SK-N-SH (cell line): ENCODE measurements around the gene CALCOCO2. TPM values are rescaled to one million over a fixed set of nuclear protein-coding genes. Genes with fewer than 3 reads are reported as not detected.
"Not testable (repeated sequence)": the region's sequence is repeated elsewhere in the genome, so short reads cannot be mapped to it uniquely, and the experiment has no call there.

ENCODE experiments used
- CTCF ChIA-PET: fragments of 300-600, 350-600 bp; formaldehyde crosslinking; extraction: SDS; loops from one replicate; lab custom pipeline; 2021; lab: Yijun Ruan, JAX
- POLR2A ChIA-PET: fragments of 350-600 bp; sonication (Branson Sonifier 250); formaldehyde crosslinking; extraction: SDS; loops from one replicate; lab custom pipeline; 2020; ENCODE audit warnings: antibody characterized with exemption, inconsistent platforms; lab: Yijun Ruan, JAX
- DNase-seq: peaks from one replicate; pipeline ENCODE4 v3.0.0; 2012
- H2AFZ ChIP-seq: fragments of 200-600 bp; sonication (generic); 2 replicates; pipeline ENCODE4 v1.8.1; 2016; ENCODE audit warnings: antibody characterized with exemption, mild to moderate bottlenecking, low read depth
- H3F3A ChIP-seq: fragments of 200-600 bp; sonication (generic); replicated peaks from 2 replicates; pipeline ENCODE3; 2016; ENCODE audit warnings: antibody characterized with exemption, mild to moderate bottlenecking; ENCODE audit not compliant: insufficient read depth
- H3K27ac ChIP-seq, 2 experiments: fragments of 200-500 bp in 1 of 2; fragments of 200-600 bp in 1 of 2; sonication (Bioruptor generic) in 1 of 2; sonication (generic), shearing (Covaris generic) in 1 of 2; 2 replicates each; pipeline versions ENCODE4 v1.5.1 to v1.6.1; 2014 to 2016; ENCODE audit warnings: low read depth in 2 of 2, inconsistent platforms in 1 of 2, low read length in 1 of 2, mild to moderate bottlenecking in 1 of 2, mixed read lengths in 1 of 2
- H3K27me3 ChIP-seq: fragments of 200-600 bp; sonication (generic), shearing (Covaris generic); 2 replicates; pipeline ENCODE4 v1.6.1; 2016; ENCODE audit warnings: mixed run types; ENCODE audit not compliant: insufficient read depth
- H3K36me3 ChIP-seq, 2 experiments: fragments of 200-500 bp in 1 of 2; fragments of 200-600 bp in 1 of 2; sonication (Bioruptor generic) in 1 of 2; sonication (generic) in 1 of 2; replicated peaks in 1 of 2; 2 replicates each; pipeline versions ENCODE3 to v1.5.1; 2014 to 2016; ENCODE audit warnings: low read length in 1 of 2, mild to moderate bottlenecking in 1 of 2; ENCODE audit not compliant: insufficient read depth in 2 of 2, control insufficient read depth in 1 of 2
- H3K4me1 ChIP-seq, 2 experiments: fragments of 200-500 bp in 1 of 2; fragments of 200-600 bp in 1 of 2; sonication (Bioruptor generic) in 1 of 2; sonication (generic), shearing (Covaris generic) in 1 of 2; 2 replicates each; pipeline versions ENCODE4 v1.5.1 to v1.6.1; 2014 to 2016; ENCODE audit warnings: low read depth in 1 of 2, low read length in 1 of 2, mixed run types in 1 of 2; ENCODE audit not compliant: insufficient read depth in 2 of 2, control insufficient read depth in 1 of 2
- H3K4me2 ChIP-seq: fragments of 200-600 bp; sonication (generic), shearing (Covaris generic); 2 replicates; pipeline ENCODE4 v1.6.1; 2017; ENCODE audit warnings: mixed run types
- H3K4me3 ChIP-seq, 2 experiments: fragments of 200-500 bp in 1 of 2; fragments of 200-600 bp in 1 of 2; sonication (Bioruptor generic) in 1 of 2; sonication (generic), shearing (Covaris generic) in 1 of 2; 2 replicates each; pipeline versions ENCODE4 v1.5.1 to v1.8.1; 2014 to 2016; ENCODE audit warnings: low read depth in 2 of 2, inconsistent platforms in 1 of 2, low read length in 1 of 2, mild to moderate bottlenecking in 1 of 2, mixed read lengths in 1 of 2, moderate library complexity in 1 of 2
- H3K79me2 ChIP-seq: fragments of 200-600 bp; sonication (generic); 2 replicates; pipeline ENCODE4 v1.8.1; 2017; ENCODE audit warnings: mild to moderate bottlenecking; ENCODE audit not compliant: insufficient read depth
- H3K9ac ChIP-seq: fragments of 200-600 bp; sonication (generic); 2 replicates; pipeline ENCODE4 v1.6.1; 2017; ENCODE audit warnings: mixed run types
- H3K9me2 ChIP-seq: fragments of 200-600 bp; sonication (generic); 2 replicates; pipeline ENCODE4 v1.6.1; 2017; ENCODE audit warnings: mixed run types
- H3K9me3 ChIP-seq: fragments of 200-600 bp; sonication (generic); 2 replicates; pipeline ENCODE4 v1.6.1; 2017; ENCODE audit warnings: mixed run types, mild to moderate bottlenecking, moderate library complexity
- H4K20me1 ChIP-seq: fragments of 200-600 bp; sonication (generic); 2 replicates; pipeline ENCODE4 v1.6.1; 2017; ENCODE audit warnings: mild to moderate bottlenecking, mixed run types; ENCODE audit not compliant: insufficient read depth
- CHD2 ChIP-seq: fragments of 150-350 bp; IDR thresholded peaks from 2 replicates; pipeline ENCODE4 v1.6.1; 2018; ENCODE audit warnings: low read length; ENCODE audit not compliant: partially characterized antibody
- MXI1 ChIP-seq: IDR thresholded peaks from 2 replicates; pipeline ENCODE4 v1.6.1; 2012; ENCODE audit warnings: mild to moderate bottlenecking, low read depth, low read length, improper control_type of control experiment
- NFIC ChIP-seq: IDR thresholded peaks from 2 replicates; pipeline ENCODE4 v1.4.0; 2012; ENCODE audit warnings: borderline replicate concordance
- NRF1 ChIP-seq: IDR thresholded peaks from 2 replicates; pipeline ENCODE4 v1.6.1; 2012; ENCODE audit warnings: low read depth, mild to moderate bottlenecking, low read length
- PBX3 ChIP-seq: IDR thresholded peaks from 2 replicates; pipeline ENCODE4; 2012
- POLR2AphosphoS5 ChIP-seq: IDR thresholded peaks from 2 replicates; pipeline ENCODE4 v1.6.1; 2012; ENCODE audit warnings: low read depth, low read length
- RCOR1 ChIP-seq: fragments of 150-350 bp; IDR thresholded peaks from 2 replicates; pipeline ENCODE4 v1.6.1; 2017; ENCODE audit warnings: antibody characterized with exemption, low read length
- RXRA ChIP-seq: IDR thresholded peaks from 2 replicates; pipeline ENCODE4 v1.4.0; 2012; ENCODE audit warnings: low read depth, mild to moderate bottlenecking, borderline replicate concordance
- SMC3 ChIP-seq: IDR thresholded peaks from 2 replicates; pipeline ENCODE4 v1.6.1; 2012; ENCODE audit warnings: low read depth, low read length, improper control_type of control experiment
- TCF12 ChIP-seq: IDR thresholded peaks from 2 replicates; pipeline ENCODE4 v1.4.0; 2012
- YY1 ChIP-seq: IDR thresholded peaks from 2 replicates; pipeline ENCODE4 v1.4.0; 2012; ENCODE audit warnings: low read depth, mild to moderate bottlenecking
- ZBTB33 ChIP-seq: IDR thresholded peaks from 2 replicates; pipeline ENCODE4 v1.4.0; 2012; ENCODE audit warnings: low read depth, borderline replicate concordance
- WGBS: methylation state at CpG from one replicate; pipeline ENCODE4 v1.1.6; 2017; ENCODE audit warnings: low lambda C conversion rate; 5-methylcytosine and 5-hydroxymethylcytosine counted together
- polyA plus RNA-seq, 3 experiments: library from polyadenylated mRNA; depleted of rRNA; stranded (reverse); fragments of >200 nt; gene quantifications; 2 replicates each; pipeline ENCODE4 v1.2.3, GENCODE V29; 2012

CALCOCO2 gene
- polyA plus RNA-seq, 1 of the 3 experiments (the other 2 are of a cell fraction) = 49.9 TPM

- 10% methylated on average over 8 of the region's 8 CpGs for WGBS
- peaks cover 6% of the 10 kb centered on the region for H3F3A ChIP-seq
These were observed 681 bp downstream of the CALCOCO2 start for GRCh38 chr17:48831549-48831883.

GRCh38 chr17:48834973-48835372, 4.1 kb downstream of the CALCOCO2 start:
- Histone ChIP-seq H3K4me3 (no peak overlapping the region), H3K9ac (no peak overlapping the region), H3K27ac (no peak overlapping the region), H3F3A (no peaks in the 10 kb centered on the region), H2AFZ (no peak overlapping the region), H3K36me3 (no peaks in the 10 kb centered on the region), H3K4me2 (no peak overlapping the region), H3K27me3 (no peaks in the 10 kb centered on the region), H3K9me2 (no peaks in the 10 kb centered on the region), H3K79me2 (peaks cover 83% of the 10 kb centered on the region), H3K9me3 (no peaks in the 10 kb centered on the region), H3K4me1 (peaks cover under 1 to 3% of the 10 kb centered on the region in 2 experiments; a peak in 3 of 4 replicates), H4K20me1 (peaks cover 13% of the 10 kb centered on the region; the same call in 1 of the 2 replicates)
- POLR2A ChIA-PET = no interaction called here
- no peak for DNase-seq
- CTCF ChIA-PET = interaction anchor here (0.6 to 4.0 kb wide), 9 partner anchors 12 to 198 kb away, joined by 3 to 32 read pairs (median 5); no protein-coding TSS in a partner anchor
- WGBS = 76% methylated on average over 2 of the region's 2 CpGs
- TF ChIP-seq RXRA (no peak), POLR2AphosphoS5 (no peak), NFIC (no peak)

More at GRCh38 chr17:48831549-48831883, 681 bp downstream of the CALCOCO2 start:
- no peaks in the 10 kb centered on the region for H3K27me3 ChIP-seq
- no peaks in the 10 kb centered on the region for H3K9me2 ChIP-seq
- H3K36me3 ChIP-seq = no peaks in the 10 kb centered on the region
- H4K20me1 ChIP-seq = peaks cover 7% of the 10 kb centered on the region; the same call in 1 of the 2 replicates
- no peak for TF ChIP-seq RCOR1
- TF ChIP-seq CHD2 = no peak
- no peak for TF ChIP-seq TCF12
- no peak for TF ChIP-seq PBX3
- no peak for TF ChIP-seq YY1
- TF ChIP-seq NRF1 = no peak
- H2AFZ ChIP-seq = peak overlapping the region; percentile 90; the same call in 1 of the 2 replicates
- POLR2A ChIA-PET = interaction anchor here (0.9 kb wide), 1 partner anchor 61 kb away, joined by 3 read pairs; the partner anchor contains the start of gene ATP5MC1
- H3K4me2 ChIP-seq = peak overlapping the region; percentile 81
- peak overlapping the region; percentile 74 to 98 for H3K4me3 ChIP-seq
- H3K9ac ChIP-seq = peak overlapping the region; percentile 78
- DNase-seq = no peak
- no peaks in the 10 kb centered on the region for H3K9me3 ChIP-seq
- H3K79me2 ChIP-seq = peaks cover 50% of the 10 kb centered on the region
- H3K4me1 ChIP-seq = peaks cover 3 to 7% of the 10 kb centered on the region in 2 experiments; a peak in 3 of 4 replicates
- peak overlapping the region in 1 of 2 experiments; percentile 71; a peak in 2 of 4 replicates for H3K27ac ChIP-seq
- CTCF ChIA-PET = interaction anchor here (0.7 to 3.7 kb wide), 8 partner anchors 10 to 153 kb away, joined by 3 to 34 read pairs (median 4); no protein-coding TSS in a partner anchor

GRCh38 chr17:48835971-48836370, 5.1 kb downstream of the CALCOCO2 start:
- H3K4me1 ChIP-seq = peaks cover 3 to 11% of the 10 kb centered on the region in 2 experiments; a peak in 3 of 4 replicates
- H4K20me1 ChIP-seq = peaks cover 16% of the 10 kb centered on the region; the same call in 1 of the 2 replicates
- peaks cover 91% of the 10 kb centered on the region for H3K79me2 ChIP-seq
- ChIA-PET CTCF (interaction anchor here (1.1 to 4.0 kb wide), 6 partner anchors 11 to 197 kb away, joined by 4 to 32 read pairs (median 6); no protein-coding TSS in a partner anchor), POLR2A (interaction anchor here (0.6 kb wide), 1 partner anchor 199 kb away, joined by 3 read pairs; no protein-coding TSS in a partner anchor)
- H3K4me3 ChIP-seq = no peak overlapping the region
- H3K9ac ChIP-seq = no peak overlapping the region
- WGBS = 97% methylated on average over 2 of the region's 2 CpGs
- peaks cover 6% of the 10 kb centered on the region for H3F3A ChIP-seq
- no peaks in the 10 kb centered on the region for H3K9me2 ChIP-seq
- no peak for DNase-seq
- H2AFZ ChIP-seq = no peak overlapping the region
- no peak overlapping the region for H3K4me2 ChIP-seq
- H3K27me3 ChIP-seq = no peaks in the 10 kb centered on the region
- no peaks in the 10 kb centered on the region for H3K36me3 ChIP-seq
- no peak for TF ChIP-seq SMC3
- TF ChIP-seq ZBTB33 = no peak
- TF ChIP-seq MXI1 = no peak
- no peak for TF ChIP-seq NFIC
- H3K27ac ChIP-seq = no peak overlapping the region
- no peaks in the 10 kb centered on the region for H3K9me3 ChIP-seq

GRCh38 chr17:48837458-48837857, 6.6 kb downstream of the CALCOCO2 start:
- H2AFZ ChIP-seq, H3K36me3 ChIP-seq, H3K4me3 ChIP-seq, H3K9me2 ChIP-seq, H3F3A ChIP-seq, H3K4me2 ChIP-seq, H3K27me3 ChIP-seq, H3K9me3 ChIP-seq, DNase-seq, H3K27ac ChIP-seq, POLR2A ChIA-PET, H3K9ac ChIP-seq: not testable (repeated sequence)
- Histone ChIP-seq H3K79me2 (peaks cover 82% of the 10 kb centered on the region), H3K4me1 (peaks cover 0 to 12% of the 10 kb centered on the region in 2 experiments; a peak in 2 of 4 replicates), H4K20me1 (peaks cover 16% of the 10 kb centered on the region; the same call in 1 of the 2 replicates)
- WGBS = 97% methylated on average over 4 of the region's 4 CpGs
- CTCF ChIA-PET = interaction anchor here (1.0 kb wide), 1 partner anchor 47 kb away, joined by 4 read pairs; no protein-coding TSS in a partner anchor
